T47D (cell line): Measurements from ENCODE around the gene WASF2.
"Not testable (repeated sequence)": the region's sequence is repeated elsewhere in the genome, so short reads cannot be mapped to it uniquely, and the experiment has no call there.

Source experiments
- DNase-seq, 2 experiments: peaks; one replicate each; pipeline versions ENCODE4 v3.0.0 to v3.0.0-alpha.2; 2011 to 2012; ENCODE audit warnings: low read depth in 1 of 2, low spot score in 1 of 2
- JUND ChIP-seq: IDR thresholded peaks from 2 replicates; pipeline ENCODE4 v1.6.1; 2012; ENCODE audit warnings: low read depth
- in situ Hi-C: cut with HindIII; loops from 2 replicates; pipeline ENCODE4 v1.10.0; 2016; ENCODE audit warnings: low sequenced_read_pairs, low pct_unique_long_range_greater_than_20kb

Gene WASF2

GRCh38 chr1:27447883-27448282 lies 42.1 kb downstream of the WASF2 start:
- in situ Hi-C loops = no loop called here
- DNase-seq = no peak
- TF ChIP-seq JUND = no peak

- no peak for TF ChIP-seq JUND
Observed at GRCh38 chr1:27447399-27447798, 42.6 kb downstream of the WASF2 start.

GRCh38 chr1:27446496-27447020 lies 43.4 kb downstream of the WASF2 start:
- in situ Hi-C loops = no loop called here
- TF ChIP-seq JUND = no peak
- DNase-seq = no peak

More at GRCh38 chr1:27447399-27447798, 42.6 kb downstream of the WASF2 start:
- in situ Hi-C loops = no loop called here
- no peak for DNase-seq

- in situ Hi-C loops = no loop called here
- DNase-seq = no peak
- no peak for TF ChIP-seq JUND
Observed at GRCh38 chr1:27445177-27445936, 44.6 kb downstream of the WASF2 start.

- no peak for TF ChIP-seq JUND
- in situ Hi-C loops = no loop called here
Observed at GRCh38 chr1:27444632-27445031, 45.3 kb downstream of the WASF2 start.

GRCh38 chr1:27439150-27439549 lies 50.8 kb downstream of the WASF2 start:
- TF ChIP-seq JUND = no peak
- in situ Hi-C loops = no loop called here
- DNase-seq = no peak

More at GRCh38 chr1:27444632-27445031, 45.3 kb downstream of the WASF2 start:
- no peak for DNase-seq

- no peak for TF ChIP-seq JUND
- no peak for DNase-seq
- in situ Hi-C loops = no loop called here
Observed at GRCh38 chr1:27438621-27439061, 51.3 kb downstream of the WASF2 start.

GRCh38 chr1:27436204-27437159 lies 53.5 kb downstream of the WASF2 start:
- no peak for DNase-seq
- TF ChIP-seq JUND = no peak
- in situ Hi-C loops = no loop called here

GRCh38 chr1:27435566-27436203 lies 54.3 kb downstream of the WASF2 start:
- no peak for TF ChIP-seq JUND
- in situ Hi-C loops = no loop called here
- no peak for DNase-seq

GRCh38 chr1:27433706-27434105 lies 56.3 kb downstream of the WASF2 start:
- TF ChIP-seq JUND = no peak
- DNase-seq = no peak
- in situ Hi-C loops = no loop called here

- DNase-seq, in situ Hi-C loops: not testable (repeated sequence)
Observed at GRCh38 chr1:27432725-27433124, 57.2 kb downstream of the WASF2 start.

- in situ Hi-C loops = no loop called here
- TF ChIP-seq JUND = no peak
Observed at GRCh38 chr1:27431601-27431940, 58.4 kb downstream of the WASF2 start.

More at GRCh38 chr1:27431601-27431940, 58.4 kb downstream of the WASF2 start:
- no peak for DNase-seq
